BLaER1 (cell line): ENCODE results near the gene FLVCR2.

Experiments
- H3K27ac ChIP-seq: shearing (Covaris generic); formaldehyde crosslinking; 2 replicates; pipeline ENCODE4 v1.8.1; 2022
- H3K27me3 ChIP-seq: shearing (Covaris generic); formaldehyde crosslinking; 2 replicates; pipeline ENCODE4 v1.8.1; 2022
- H3K36me3 ChIP-seq: shearing (Covaris generic); formaldehyde crosslinking; 2 replicates; pipeline ENCODE4 v1.8.1; 2022
- H3K4me1 ChIP-seq: shearing (Covaris generic); formaldehyde crosslinking; 2 replicates; pipeline ENCODE4 v1.8.1; 2022
- H3K4me2 ChIP-seq: shearing (Covaris generic); formaldehyde crosslinking; 2 replicates; pipeline ENCODE4 v1.8.1; 2022
- H3K4me3 ChIP-seq: shearing (Covaris generic); formaldehyde crosslinking; 2 replicates; pipeline ENCODE4 v1.8.1; 2022
- H3K9ac ChIP-seq: shearing (Covaris generic); formaldehyde crosslinking; 2 replicates; pipeline ENCODE4 v1.8.1; 2022
- H3K9me3 ChIP-seq: shearing (Covaris generic); formaldehyde crosslinking; 2 replicates; pipeline ENCODE4 v1.8.1; 2022
- H4K20me1 ChIP-seq: shearing (Covaris generic); formaldehyde crosslinking; 2 replicates; pipeline ENCODE4 v1.8.1; 2022
- Cebpa-rat ChIP-seq: shearing (Covaris generic); IDR thresholded peaks from 2 replicates; pipeline ENCODE4 v1.8.1; 2022

Gene FLVCR2

GRCh38 chr14:75554482-75554881, 23.9 kb upstream of the FLVCR2 start:
- no peaks in the 10 kb centered on the region for H4K20me1 ChIP-seq
- H3K4me3 ChIP-seq: no peak overlapping the region
- H3K36me3 ChIP-seq: no peaks in the 10 kb centered on the region
- no peak for TF ChIP-seq Cebpa-rat
- no peaks in the 10 kb centered on the region for H3K9me3 ChIP-seq
- H3K9ac ChIP-seq: no peak overlapping the region
- no peak overlapping the region for H3K27ac ChIP-seq
- no peaks in the 10 kb centered on the region for H3K4me1 ChIP-seq
- no peaks in the 10 kb centered on the region for H3K27me3 ChIP-seq
- H3K4me2 ChIP-seq: no peak overlapping the region

- Histone ChIP-seq H3K27me3 (no peaks in the 10 kb centered on the region), H3K9ac (no peak overlapping the region), H3K36me3 (no peaks in the 10 kb centered on the region), H3K4me2 (no peak overlapping the region), H3K4me3 (no peak overlapping the region), H3K9me3 (no peaks in the 10 kb centered on the region), H3K4me1 (no peaks in the 10 kb centered on the region), H3K27ac (no peak overlapping the region), H4K20me1 (no peaks in the 10 kb centered on the region)
- TF ChIP-seq Cebpa-rat: no peak
These were observed 20.0 kb upstream of the FLVCR2 start for GRCh38 chr14:75558440-75558839.

- no peak for TF ChIP-seq Cebpa-rat
- Histone ChIP-seq H3K4me1 (no peaks in the 10 kb centered on the region), H3K9ac (no peak overlapping the region), H3K27me3 (no peaks in the 10 kb centered on the region), H3K4me2 (no peak overlapping the region), H3K9me3 (no peaks in the 10 kb centered on the region), H3K4me3 (no peak overlapping the region), H3K36me3 (no peaks in the 10 kb centered on the region), H3K27ac (no peak overlapping the region), H4K20me1 (no peaks in the 10 kb centered on the region)
These were observed 19.4 kb upstream of the FLVCR2 start for GRCh38 chr14:75559045-75559444.

GRCh38 chr14:75559451-75560222, 18.8 kb upstream of the FLVCR2 start:
- H3K27me3 ChIP-seq: no peaks in the 10 kb centered on the region
- no peaks in the 10 kb centered on the region for H3K36me3 ChIP-seq
- no peak overlapping the region for H3K4me3 ChIP-seq
- no peak overlapping the region for H3K27ac ChIP-seq
- H3K9ac ChIP-seq: no peak overlapping the region
- no peak overlapping the region for H3K4me2 ChIP-seq
- H4K20me1 ChIP-seq: no peaks in the 10 kb centered on the region
- H3K9me3 ChIP-seq: no peaks in the 10 kb centered on the region
- TF ChIP-seq Cebpa-rat: no peak
- peaks cover 1% of the 10 kb centered on the region; the same call in 1 of the 2 replicates for H3K4me1 ChIP-seq

GRCh38 chr14:75561013-75561432, 17.4 kb upstream of the FLVCR2 start:
- no peak overlapping the region for H3K27ac ChIP-seq
- H3K4me2 ChIP-seq: no peak overlapping the region
- H4K20me1 ChIP-seq: no peaks in the 10 kb centered on the region
- no peaks in the 10 kb centered on the region for H3K9me3 ChIP-seq
- TF ChIP-seq Cebpa-rat: no peak
- no peak overlapping the region for H3K9ac ChIP-seq
- H3K4me1 ChIP-seq: peaks cover 9% of the 10 kb centered on the region
- no peaks in the 10 kb centered on the region for H3K36me3 ChIP-seq
- H3K27me3 ChIP-seq: no peaks in the 10 kb centered on the region
- H3K4me3 ChIP-seq: no peak overlapping the region

GRCh38 chr14:75562089-75562488, 16.3 kb upstream of the FLVCR2 start:
- no peak overlapping the region for H3K9ac ChIP-seq
- H3K4me2 ChIP-seq: no peak overlapping the region
- peaks cover 9% of the 10 kb centered on the region for H3K4me1 ChIP-seq
- H3K9me3 ChIP-seq: no peaks in the 10 kb centered on the region
- no peak overlapping the region for H3K4me3 ChIP-seq
- no peak for TF ChIP-seq Cebpa-rat
- no peaks in the 10 kb centered on the region for H3K27me3 ChIP-seq
- H4K20me1 ChIP-seq: no peaks in the 10 kb centered on the region
- no peaks in the 10 kb centered on the region for H3K36me3 ChIP-seq
- H3K27ac ChIP-seq: no peak overlapping the region

GRCh38 chr14:75562489-75562888, 15.9 kb upstream of the FLVCR2 start:
- H3K9ac ChIP-seq: no peak overlapping the region
- H3K4me1 ChIP-seq: peaks cover 9% of the 10 kb centered on the region
- H4K20me1 ChIP-seq: no peaks in the 10 kb centered on the region
- no peaks in the 10 kb centered on the region for H3K36me3 ChIP-seq
- H3K4me3 ChIP-seq: no peak overlapping the region
- no peaks in the 10 kb centered on the region for H3K27me3 ChIP-seq
- no peak overlapping the region for H3K27ac ChIP-seq
- H3K9me3 ChIP-seq: no peaks in the 10 kb centered on the region
- no peak for TF ChIP-seq Cebpa-rat
- no peak overlapping the region for H3K4me2 ChIP-seq

- no peaks in the 10 kb centered on the region for H3K36me3 ChIP-seq
- no peaks in the 10 kb centered on the region for H4K20me1 ChIP-seq
- no peak overlapping the region for H3K4me3 ChIP-seq
- H3K27ac ChIP-seq: no peak overlapping the region
- no peak overlapping the region for H3K9ac ChIP-seq
- no peaks in the 10 kb centered on the region for H3K27me3 ChIP-seq
- H3K9me3 ChIP-seq: no peaks in the 10 kb centered on the region
- H3K4me2 ChIP-seq: no peak overlapping the region
- TF ChIP-seq Cebpa-rat: no peak
- peaks cover 9% of the 10 kb centered on the region for H3K4me1 ChIP-seq
These were observed 14.5 kb upstream of the FLVCR2 start for GRCh38 chr14:75563931-75564330.

GRCh38 chr14:75565056-75565455, 13.4 kb upstream of the FLVCR2 start:
- H3K27me3 ChIP-seq: no peaks in the 10 kb centered on the region
- H4K20me1 ChIP-seq: no peaks in the 10 kb centered on the region
- no peak overlapping the region for H3K4me2 ChIP-seq
- H3K9ac ChIP-seq: no peak overlapping the region
- H3K4me3 ChIP-seq: no peak overlapping the region
- no peak overlapping the region for H3K27ac ChIP-seq
- H3K36me3 ChIP-seq: no peaks in the 10 kb centered on the region
- H3K9me3 ChIP-seq: no peaks in the 10 kb centered on the region
- H3K4me1 ChIP-seq: peaks cover 9% of the 10 kb centered on the region
- TF ChIP-seq Cebpa-rat: no peak

- Histone ChIP-seq H3K9me3 (no peaks in the 10 kb centered on the region), H3K9ac (no peak overlapping the region), H3K27me3 (no peaks in the 10 kb centered on the region), H3K27ac (no peak overlapping the region), H3K4me2 (no peak overlapping the region), H3K4me3 (no peak overlapping the region), H4K20me1 (no peaks in the 10 kb centered on the region), H3K4me1 (peaks cover 9% of the 10 kb centered on the region), H3K36me3 (no peaks in the 10 kb centered on the region)
- TF ChIP-seq Cebpa-rat: no peak
These were observed 12.1 kb upstream of the FLVCR2 start for GRCh38 chr14:75566321-75566720.

GRCh38 chr14:75566752-75567151, 11.7 kb upstream of the FLVCR2 start:
- no peak overlapping the region for H3K4me2 ChIP-seq
- TF ChIP-seq Cebpa-rat: no peak
- no peak overlapping the region for H3K4me3 ChIP-seq
- no peaks in the 10 kb centered on the region for H4K20me1 ChIP-seq
- no peaks in the 10 kb centered on the region for H3K27me3 ChIP-seq
- H3K36me3 ChIP-seq: no peaks in the 10 kb centered on the region
- H3K9me3 ChIP-seq: no peaks in the 10 kb centered on the region
- H3K27ac ChIP-seq: no peak overlapping the region
- H3K4me1 ChIP-seq: peaks cover 9% of the 10 kb centered on the region
- H3K9ac ChIP-seq: no peak overlapping the region
